HG03469 (cell line): ENCODE data around the gene TIGD2.

ENCODE experiments used
- ATAC-seq: cut with Tn5 transposase; IDR thresholded peaks from one replicate; pipeline ENCODE4 v1.9.1; 2021; ENCODE audit warnings: mild to moderate bottlenecking, moderate library complexity, moderate number of reproducible peaks; ENCODE audit not compliant: unreplicated experiment

TIGD2 gene

DNA sequence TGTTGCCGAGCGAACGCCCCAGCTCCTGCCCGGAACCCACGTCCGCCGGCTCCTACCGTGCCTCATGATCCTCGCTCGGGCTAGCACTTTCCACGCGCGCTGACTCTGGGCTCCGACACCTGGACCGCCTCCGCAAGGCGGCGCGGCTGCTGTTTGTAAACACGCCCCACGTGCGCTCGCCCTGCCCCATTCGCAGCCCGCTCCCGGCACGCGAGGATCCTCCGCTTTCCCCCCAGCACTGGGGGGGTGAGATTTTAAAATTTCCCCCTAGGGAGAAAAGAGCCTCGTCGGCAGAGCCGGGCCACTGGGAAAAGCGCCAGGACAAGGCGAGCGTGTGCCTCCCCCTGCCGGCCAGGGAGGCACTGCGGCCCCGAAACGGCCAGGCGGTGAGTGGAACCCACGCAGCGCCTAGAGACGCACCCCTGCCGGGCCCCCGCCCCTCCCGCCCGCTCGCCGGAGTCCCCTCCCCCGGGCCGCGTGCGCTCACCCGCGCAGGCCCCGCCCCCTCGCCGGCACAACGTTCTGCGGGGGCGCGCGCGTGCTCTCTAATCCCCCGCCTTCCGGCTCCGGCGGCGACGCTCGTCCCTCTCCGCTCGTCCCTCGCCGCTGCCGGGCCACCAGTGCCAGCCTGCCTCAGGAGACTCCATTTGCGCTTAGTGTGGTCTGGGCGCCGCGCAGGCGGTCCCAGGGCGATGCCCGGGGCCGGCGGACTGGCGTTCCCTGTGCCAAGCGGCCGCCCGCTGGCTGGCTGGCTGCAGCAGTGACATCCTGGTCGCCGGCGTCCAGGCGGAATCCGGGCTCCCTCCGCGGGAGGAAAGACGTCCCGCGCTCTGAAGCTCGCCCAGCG lies at the start of gene TIGD2:
TIGD2 (plus strand) TSS at position 548 of the 847 bp plus-strand sequence. CDS start 1,442 bp downstream, outside the sequence.
- peak; percentile 78 for ATAC-seq

DNA sequence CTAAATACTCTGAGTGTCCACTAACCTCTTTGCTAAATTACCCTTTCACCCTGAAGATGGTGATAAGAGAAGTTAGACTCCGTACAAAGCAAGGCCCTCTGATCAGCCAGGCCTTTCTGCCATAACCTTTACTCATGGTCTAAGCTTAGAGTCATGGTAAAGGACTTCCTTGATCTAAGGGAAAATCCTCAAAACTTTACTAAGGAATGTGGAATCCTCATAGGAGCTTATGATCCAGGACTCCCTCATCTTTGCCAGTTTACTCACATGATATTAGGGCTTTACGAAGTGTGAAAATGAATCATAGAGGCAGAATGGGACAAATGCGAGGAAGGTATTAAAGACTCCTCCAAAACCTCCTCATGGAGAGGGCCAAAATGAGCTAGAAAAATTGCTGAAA lies 46.5 kb upstream of the TIGD2 start:
- no peak for ATAC-seq

DNA sequence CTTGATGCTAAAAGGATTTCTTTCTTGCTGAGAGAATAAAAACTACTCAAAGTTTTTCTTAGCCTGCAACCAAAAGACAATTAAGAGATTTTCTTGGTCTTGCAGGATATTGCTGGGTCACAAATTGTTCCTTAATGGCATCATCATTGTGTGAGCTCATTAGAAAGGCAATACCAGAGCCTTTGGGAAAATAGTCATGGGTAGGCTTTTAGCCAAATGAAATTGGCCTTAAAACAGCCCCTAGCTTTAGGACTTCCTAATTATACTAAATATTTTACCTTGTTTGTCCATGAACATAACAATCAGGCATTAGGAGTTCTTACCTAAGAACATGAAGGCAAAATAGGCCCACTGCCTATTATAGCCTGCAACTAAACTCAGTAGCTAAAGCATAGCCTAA lies 43.9 kb upstream of the TIGD2 start:
- ATAC-seq, result no peak

DNA sequence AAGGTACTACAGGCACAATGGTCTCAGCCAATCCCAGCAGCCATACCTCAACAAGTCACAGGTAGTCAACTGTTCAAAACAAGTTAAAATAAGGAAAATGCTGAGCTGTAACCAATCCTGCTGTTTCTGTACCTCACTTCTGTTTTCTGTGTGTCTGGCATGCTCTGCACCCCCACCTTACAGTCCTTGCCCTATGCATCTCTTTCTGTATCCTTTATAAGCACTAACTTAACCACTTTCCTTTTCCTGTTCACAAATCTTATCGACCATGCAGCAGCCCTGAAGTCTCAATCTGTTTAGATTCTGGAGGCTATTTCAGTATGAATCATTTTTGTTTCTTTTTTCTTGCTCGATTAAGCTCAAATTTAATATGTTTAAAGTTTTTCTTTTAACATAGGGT lies 41.9 kb upstream of the TIGD2 start:
- ATAC-seq, result peak; percentile 84

- ATAC-seq, result peak; percentile 32
These were observed 41.3 kb upstream of the TIGD2 start for GRCh38 chr4:89070041-89070440.

DNA sequence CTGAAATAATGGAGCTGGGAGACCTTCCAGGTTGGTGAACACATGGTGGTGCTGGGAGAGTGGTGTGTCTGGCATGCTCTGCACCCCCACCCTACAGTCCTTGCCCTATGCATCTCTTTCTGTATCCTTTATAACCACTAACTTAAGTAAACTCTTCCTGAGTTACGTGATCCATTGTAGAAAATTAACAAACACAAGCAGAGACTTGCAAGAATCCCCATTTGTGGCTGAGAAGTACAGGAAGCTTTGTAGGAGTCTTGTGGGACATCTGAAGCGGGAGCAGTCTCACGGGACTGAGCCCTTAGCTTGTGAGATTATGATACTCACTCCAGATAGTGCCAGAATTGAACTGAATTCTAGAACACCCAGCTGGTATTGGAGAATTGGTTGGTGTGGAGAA lies 40.0 kb upstream of the TIGD2 start:
- ATAC-seq, result no peak

DNA sequence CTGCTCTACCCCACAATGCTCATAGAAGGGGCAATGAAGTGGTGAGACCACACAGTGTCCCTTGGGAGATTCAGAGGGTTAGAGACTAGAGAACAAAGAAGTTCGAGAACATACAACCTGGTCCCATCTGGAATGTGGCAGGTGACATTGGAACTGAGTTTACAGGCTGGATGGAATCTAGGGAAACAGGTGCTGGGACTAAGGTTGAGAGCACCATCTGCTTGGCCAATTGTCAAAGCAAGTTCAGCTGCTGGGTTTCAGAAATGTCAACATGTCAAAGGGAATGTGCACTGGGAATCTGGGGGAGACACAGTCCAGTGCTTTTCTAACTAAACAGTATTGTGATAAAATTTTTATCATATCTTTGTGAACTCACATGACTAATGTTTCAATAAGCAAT lies 38.4 kb upstream of the TIGD2 start:
- ATAC-seq, result no peak

DNA sequence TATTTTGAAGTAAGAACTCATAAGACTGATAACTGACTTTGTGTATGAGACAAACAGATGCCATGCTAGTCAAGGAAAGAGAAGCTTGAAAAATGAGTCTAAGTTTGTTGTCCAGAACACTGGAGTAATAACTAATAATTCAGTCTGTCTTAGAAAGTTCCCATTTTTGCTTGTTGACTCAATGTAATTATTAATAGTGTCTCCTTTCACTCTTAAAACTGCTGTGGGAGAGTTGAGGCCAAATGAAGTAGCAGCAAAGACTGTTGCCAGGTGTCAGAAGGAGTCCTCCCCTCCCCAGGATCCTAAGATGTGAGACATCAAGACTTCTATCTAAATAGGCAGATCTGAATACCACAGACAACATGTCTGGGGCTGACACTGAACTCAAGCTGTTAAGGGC lies 33.6 kb upstream of the TIGD2 start:
- ATAC-seq, result no peak

DNA sequence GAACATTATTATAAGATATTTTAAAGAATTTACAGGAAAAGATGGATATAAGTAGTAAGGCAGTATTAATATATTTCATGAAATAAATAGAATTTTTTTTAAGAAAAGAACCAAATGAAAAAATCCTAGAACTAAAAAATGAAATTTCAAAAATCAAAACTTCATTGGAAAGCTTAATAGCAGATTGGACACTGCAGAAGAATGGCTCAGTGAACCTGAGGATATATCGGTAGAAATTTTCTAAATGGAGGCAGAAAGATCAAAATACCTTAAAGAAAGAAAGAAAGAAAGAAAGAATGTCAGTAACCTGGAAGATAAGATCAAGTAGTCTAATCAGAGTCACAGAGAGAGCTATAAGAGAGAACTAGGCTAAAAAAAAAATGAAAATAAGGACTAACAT lies 33.0 kb upstream of the TIGD2 start:
- ATAC-seq, result no peak

DNA sequence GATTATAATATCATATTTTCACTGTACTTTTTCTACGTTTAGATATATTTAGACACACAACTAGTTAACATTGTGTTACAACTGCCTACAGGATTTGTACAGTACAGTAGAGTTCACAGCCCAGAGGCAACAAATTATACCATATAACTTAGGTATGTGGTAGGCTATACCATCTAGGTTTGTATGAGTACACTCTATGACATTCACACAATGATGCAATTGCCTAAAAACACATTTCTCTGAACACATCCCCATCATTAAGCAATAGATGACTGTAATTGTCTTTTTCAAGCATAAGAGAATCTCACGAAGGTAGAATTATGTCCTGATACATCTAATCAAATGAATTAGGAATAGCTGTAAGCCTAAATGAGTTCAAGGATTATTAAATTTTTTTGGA lies 12.3 kb upstream of the TIGD2 start:
- no peak for ATAC-seq

DNA sequence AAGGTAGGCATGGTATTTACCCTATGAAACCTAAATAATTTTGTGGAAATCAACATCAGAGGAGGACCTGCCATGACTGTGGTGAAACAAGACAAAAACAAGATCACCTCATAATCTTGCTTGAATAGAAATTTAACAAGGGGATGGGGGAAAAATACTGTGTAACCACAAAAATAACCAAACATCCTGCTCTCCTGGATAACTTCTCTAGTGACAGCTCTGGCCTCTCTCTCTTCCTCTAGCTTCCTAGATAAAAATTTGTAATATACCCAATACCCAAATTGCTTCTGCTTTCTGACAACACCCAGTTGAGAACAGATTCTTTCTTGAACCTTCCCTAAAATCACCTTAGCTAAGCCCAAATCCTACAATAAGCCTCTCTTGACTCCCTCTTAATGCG lies 11.9 kb upstream of the TIGD2 start:
- ATAC-seq, result no peak

DNA sequence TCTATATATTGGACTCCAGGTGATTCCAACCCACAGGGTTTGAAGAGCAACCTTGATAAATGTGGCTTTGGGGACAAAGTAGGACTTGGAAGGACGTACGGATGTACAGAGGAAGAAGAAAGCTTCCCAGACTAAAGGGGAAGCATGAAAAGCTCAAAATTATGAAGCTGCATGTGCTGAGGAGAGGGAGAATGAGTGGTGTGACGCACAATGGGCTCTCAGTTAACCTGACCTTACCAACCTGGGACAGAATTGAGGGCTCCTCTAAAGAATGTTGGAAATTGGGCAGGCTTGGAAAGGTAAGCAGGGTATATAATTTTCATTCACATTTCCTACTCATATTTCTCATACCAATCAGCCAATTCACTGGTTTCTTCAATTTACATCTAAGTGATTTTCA lies 10.5 kb upstream of the TIGD2 start:
- no peak for ATAC-seq

- ATAC-seq, result peak; percentile 85
These were observed 9.8 kb upstream of the TIGD2 start for GRCh38 chr4:89101256-89102161.

DNA sequence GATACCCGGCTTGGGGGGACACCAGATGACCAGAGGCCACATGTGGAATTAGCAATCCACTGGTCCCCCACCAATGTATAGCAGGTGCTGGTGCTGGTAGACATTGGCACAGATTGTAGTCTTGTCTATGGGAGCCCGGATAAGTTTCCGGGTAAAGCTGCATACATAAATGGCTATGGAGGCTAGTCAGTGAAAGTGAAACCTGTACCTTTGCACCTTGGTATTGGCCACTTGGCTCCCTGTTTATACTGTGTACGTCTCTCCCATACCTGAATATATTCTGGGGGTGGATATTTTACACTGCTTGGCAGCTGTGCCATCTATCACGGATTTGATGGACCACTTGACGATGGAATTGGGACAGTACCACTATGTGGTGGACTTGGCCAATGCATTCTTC lies 5.6 kb upstream of the TIGD2 start:
- ATAC-seq, result no peak

- no peak for ATAC-seq
These were observed 3.2 kb upstream of the TIGD2 start for GRCh38 chr4:89108091-89108490.

DNA sequence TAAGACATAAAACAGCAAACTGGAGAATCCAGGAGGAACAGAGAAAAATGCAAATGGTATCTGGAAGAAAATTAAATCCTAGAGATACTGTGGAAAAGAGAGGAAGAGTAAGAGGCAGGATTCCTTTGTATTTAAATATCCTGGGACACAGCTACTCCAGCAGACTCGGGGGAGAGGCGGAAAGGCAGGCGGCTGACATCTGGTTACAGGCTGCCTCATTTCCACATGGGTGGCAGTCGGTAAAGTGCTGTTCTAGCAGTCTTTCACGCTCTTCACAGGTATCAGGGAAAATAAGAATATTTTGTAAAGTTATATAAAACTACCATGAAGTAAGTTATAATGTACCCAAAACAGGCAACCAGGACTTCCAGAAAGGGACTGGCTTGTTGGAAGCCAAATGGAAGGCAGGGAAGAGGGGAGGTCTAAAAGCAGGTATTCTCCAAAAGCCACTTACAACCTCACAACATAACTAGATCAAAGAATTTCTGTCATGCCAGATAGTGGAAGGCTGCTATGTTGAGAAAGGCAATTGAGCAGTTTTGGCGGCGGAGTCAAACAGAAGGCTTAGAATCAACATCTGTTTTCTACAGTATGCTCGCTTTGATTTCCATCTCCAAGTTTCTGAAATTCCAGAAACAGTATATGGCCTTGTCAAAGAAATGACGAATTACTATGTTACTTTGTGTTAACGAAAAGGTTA lies 1.3 kb upstream of the TIGD2 start:
- no peak for ATAC-seq

GRCh38 chr4:89110541-89110985 lies 770 bp upstream of the TIGD2 start:
- no peak for ATAC-seq

- no peak for ATAC-seq
These were observed 665 bp downstream of the TIGD2 start for GRCh38 chr4:89111833-89112563.

- no peak for ATAC-seq
These were observed 2.1 kb downstream of the TIGD2 start for GRCh38 chr4:89113415-89113814.

DNA sequence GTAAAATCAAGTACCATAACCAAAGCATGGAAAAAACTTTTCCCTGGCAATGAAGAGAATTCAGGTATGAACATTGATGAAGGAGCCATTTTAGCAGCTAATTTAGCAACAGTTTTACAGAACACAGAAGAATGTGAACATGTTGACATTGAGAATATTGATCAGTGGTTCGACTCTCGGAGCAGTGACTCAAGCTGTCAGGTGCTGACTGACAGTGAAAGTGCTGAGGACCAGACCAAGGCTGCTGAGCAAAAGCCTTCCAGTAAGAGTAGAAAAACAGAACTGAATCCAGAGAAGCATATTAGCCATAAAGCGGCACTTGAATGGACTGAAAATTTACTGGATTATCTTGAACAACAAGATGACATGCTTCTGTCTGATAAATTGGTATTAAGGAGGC lies 2.8 kb downstream of the TIGD2 start:
- peak; percentile 34 for ATAC-seq

GRCh38 chr4:89117115-89117514 lies 5.8 kb downstream of the TIGD2 start:
- no peak for ATAC-seq
